ENCODE data around the gene NRM.

NRM gene

GRCh38 chr6:30681766-30682142 is 9.0 kb downstream of the NRM start:
- Histone ChIP-seq H3K36me3 (ENCODE audit: insufficient read depth, low read length) (peaks cover 22% of the 10 kb centered on the region), H3K4me1 (ENCODE audit: insufficient read depth, low read length, severe bottlenecking) (peaks cover 64% of the 10 kb centered on the region), H3K4me3 (ENCODE audit: low read depth, low read length, poor library complexity, severe bottlenecking) (peak overlapping the region; percentile 87), H3K9me2 (ENCODE audit: low read depth, low read length) (no peaks in the 10 kb centered on the region), H3K4me2 (ENCODE audit: low read length) (peak overlapping the region; percentile 75), H4K20me1 (ENCODE audit: insufficient read depth, low read length) (no peaks in the 10 kb centered on the region), H3F3A (ENCODE audit: insufficient read depth, low read length) (peaks cover 7% of the 10 kb centered on the region; the same call in 1 of the 2 replicates), H2AFZ (ENCODE audit: low read length) (no peak overlapping the region), H3K79me2 (ENCODE audit: insufficient read depth, low read length) (peaks cover 38% of the 10 kb centered on the region), H3K27me3 (ENCODE audit: insufficient read depth, low read length) (no peaks in the 10 kb centered on the region), H3K27ac (ENCODE audit: low read depth, low read length, poor library complexity, severe bottlenecking) (peak overlapping the region; percentile 95), H3K9ac (ENCODE audit: low read length) (peak overlapping the region; percentile 95), H3K9me3 (ENCODE audit: low read length) (no peaks in the 10 kb centered on the region)
- TF ChIP-seq CTCF (IDR thresholded peaks at IDR 0.05; ENCODE audit: low read length) (no peak), EZH2 (IDR thresholded peaks at IDR 0.05; ENCODE audit: borderline replicate concordance, low read length) (no peak)

GRCh38 chr6:30679765-30680535 is 10.8 kb downstream of the NRM start:
- peak overlapping the region; percentile 61 for H3K9ac ChIP-seq (ENCODE audit: low read length)
- no peaks in the 10 kb centered on the region for H3K27me3 ChIP-seq (ENCODE audit: insufficient read depth, low read length)
- peaks cover 51% of the 10 kb centered on the region for H3K4me1 ChIP-seq (ENCODE audit: insufficient read depth, low read length, severe bottlenecking)
- TF ChIP-seq EZH2 (IDR thresholded peaks at IDR 0.05; ENCODE audit: borderline replicate concordance, low read length) (no peak), CTCF (IDR thresholded peaks at IDR 0.05; ENCODE audit: low read length) (no peak)
- peak overlapping the region; percentile 95 for H3K27ac ChIP-seq (ENCODE audit: low read depth, low read length, poor library complexity, severe bottlenecking)
- H3K9me2 ChIP-seq (ENCODE audit: low read depth, low read length) = no peaks in the 10 kb centered on the region
- peak overlapping the region; percentile 87 for H3K4me3 ChIP-seq (ENCODE audit: low read depth, low read length, poor library complexity, severe bottlenecking)
- peak overlapping the region; percentile 91 for H3K4me2 ChIP-seq (ENCODE audit: low read length)
- peaks cover 28% of the 10 kb centered on the region for H3K36me3 ChIP-seq (ENCODE audit: insufficient read depth, low read length)
- peaks cover 10% of the 10 kb centered on the region for H3F3A ChIP-seq (ENCODE audit: insufficient read depth, low read length)
- no peaks in the 10 kb centered on the region for H4K20me1 ChIP-seq (ENCODE audit: insufficient read depth, low read length)
- H3K79me2 ChIP-seq (ENCODE audit: insufficient read depth, low read length) = peaks cover 31% of the 10 kb centered on the region
- H2AFZ ChIP-seq (ENCODE audit: low read length) = no peak overlapping the region
- no peaks in the 10 kb centered on the region for H3K9me3 ChIP-seq (ENCODE audit: low read length)

GRCh38 chr6:30678964-30679726 is 11.6 kb downstream of the NRM start:
- peak overlapping the region; percentile 61 for H3K9ac ChIP-seq (ENCODE audit: low read length)
- no peaks in the 10 kb centered on the region for H4K20me1 ChIP-seq (ENCODE audit: insufficient read depth, low read length)
- H3K27ac ChIP-seq (ENCODE audit: low read depth, low read length, poor library complexity, severe bottlenecking) = peak overlapping the region; percentile 95
- peaks cover 11% of the 10 kb centered on the region for H3F3A ChIP-seq (ENCODE audit: insufficient read depth, low read length)
- peak overlapping the region; percentile 87 for H3K4me3 ChIP-seq (ENCODE audit: low read depth, low read length, poor library complexity, severe bottlenecking)
- H3K4me1 ChIP-seq (ENCODE audit: insufficient read depth, low read length, severe bottlenecking) = peaks cover 48% of the 10 kb centered on the region
- no peaks in the 10 kb centered on the region for H3K27me3 ChIP-seq (ENCODE audit: insufficient read depth, low read length)
- peaks cover 28% of the 10 kb centered on the region for H3K36me3 ChIP-seq (ENCODE audit: insufficient read depth, low read length)
- H3K9me2 ChIP-seq (ENCODE audit: low read depth, low read length) = no peaks in the 10 kb centered on the region
- H3K9me3 ChIP-seq (ENCODE audit: low read length) = no peaks in the 10 kb centered on the region
- peaks cover 25% of the 10 kb centered on the region for H3K79me2 ChIP-seq (ENCODE audit: insufficient read depth, low read length)
- TF ChIP-seq CTCF (IDR thresholded peaks at IDR 0.05; ENCODE audit: low read length) (peak; percentile 96), EZH2 (IDR thresholded peaks at IDR 0.05; ENCODE audit: borderline replicate concordance, low read length) (no peak)
- H3K4me2 ChIP-seq (ENCODE audit: low read length) = peak overlapping the region; percentile 91
- H2AFZ ChIP-seq (ENCODE audit: low read length) = no peak overlapping the region
